Measurements from ENCODE around the gene SKI.

GRCh38 chr1:2209400-2210083 is 18.6 kb upstream of the SKI start:
- TF ChIP-seq CTCF (IDR thresholded peaks at IDR 0.05) (no peak), POLR2A (IDR thresholded peaks at IDR 0.05) (no peak)
